ENCODE results near the gene HCST. TPM values are rescaled to one million over a fixed set of nuclear protein-coding genes. Genes with fewer than 3 reads are reported as not detected.

HCST gene
- total and polyA plus RNA-seq, 2 of the 4 experiments (the other 2 are of a cell fraction) = 1.5 TPM; not detected in 1

DNA sequence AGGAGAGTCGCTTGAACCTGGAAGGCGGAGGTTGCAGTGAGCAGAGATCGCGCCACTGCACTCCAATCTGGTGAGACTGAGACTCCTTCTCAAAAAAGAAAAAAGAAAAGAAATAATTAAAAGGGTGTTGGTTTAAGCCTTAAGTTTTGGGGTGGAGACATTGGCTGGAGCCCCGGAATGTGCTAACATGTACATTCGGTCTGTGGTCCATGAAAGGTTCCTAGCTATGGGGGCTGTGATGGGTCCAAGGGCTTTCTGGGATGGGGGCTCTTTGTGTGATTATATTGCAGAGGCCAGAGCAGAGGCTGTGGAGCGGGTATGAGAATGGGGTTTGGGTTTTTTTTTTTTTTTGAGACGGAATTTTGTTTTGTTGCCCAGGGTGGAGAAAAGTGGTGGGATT is 16.4 kb upstream of the HCST start:
- Histone ChIP-seq H4K91ac (ENCODE audit: insufficient read depth, low read depth, low read length) (no peak overlapping the region), H3K23ac (ENCODE audit: low read depth, low read length) (no peak overlapping the region), H3K9me3 (ENCODE audit: control insufficient read depth, insufficient read depth, low read length) (no peaks in the 10 kb centered on the region), H3K79me1 (ENCODE audit: low read depth in 1 of 2, low read length in 2 of 2) (peaks cover 0 to 3% of the 10 kb centered on the region in 2 experiments; a peak in 1 of 4 replicates), H3K27ac (ENCODE audit: insufficient read depth, low read length) (no peak overlapping the region), H4K5ac (ENCODE audit: low read depth, low read length) (no peak overlapping the region), H3K36me3 (ENCODE audit: control insufficient read depth, insufficient read depth, low read length) (peaks cover 29% of the 10 kb centered on the region), H3K9me1 (ENCODE audit: insufficient read depth, low read length) (no peaks in the 10 kb centered on the region), H2AK5ac (ENCODE audit: low read depth, low read length) (no peak overlapping the region), H2BK15ac (ENCODE audit: low read depth, low read length) (no peak overlapping the region), H3K4me2 (ENCODE audit: low read depth, low read length) (no peak overlapping the region), H3K56ac (ENCODE audit: extremely low read depth, insufficient read depth, low read length) (no peak overlapping the region), H3K18ac (ENCODE audit: low read depth, low read length) (no peak overlapping the region), H2AK9ac (replicated peaks; ENCODE audit: low read depth, low read length, poor library complexity) (no peak overlapping the region), H3K4ac (ENCODE audit: low read depth, low read length) (no peak overlapping the region), H4K8ac (ENCODE audit: low read depth in 2 of 2, low read length in 2 of 2) (no peak overlapping the region), H3K9ac (ENCODE audit: low read depth, low read length) (no peak overlapping the region), H3K4me1 (ENCODE audit: control insufficient read depth, insufficient read depth, low read length) (no peaks in the 10 kb centered on the region), H2BK20ac (ENCODE audit: low read depth, low read length) (no peak overlapping the region), H3K27me3 (ENCODE audit: control insufficient read depth, insufficient read depth, low read length) (no peaks in the 10 kb centered on the region), H2BK5ac (ENCODE audit: low read depth, low read length, poor library complexity, severe bottlenecking) (no peak overlapping the region), H4K20me1 (ENCODE audit: insufficient read depth, low read length) (no peaks in the 10 kb centered on the region; the same call in 1 of the 2 replicates), H2BK120ac (ENCODE audit: low read depth, low read length) (no peak overlapping the region), H2AFZ (replicated peaks; ENCODE audit: low read length, poor library complexity) (no peak overlapping the region), H3K4me3 (ENCODE audit: insufficient read depth, low read depth, low read length) (no peak overlapping the region), H3K14ac (replicated peaks; ENCODE audit: low read depth, low read length) (no peak overlapping the region)
- TF ChIP-seq CEBPB (IDR thresholded peaks at IDR 0.05; ENCODE audit: low read depth, low read length) (no peak), FOS (IDR thresholded peaks at IDR 0.05; ENCODE audit: low read depth, low read length) (no peak), NFE2L2 (IDR thresholded peaks at IDR 0.05; ENCODE audit: low read depth, low read length) (no peak), BHLHE40 (IDR thresholded peaks at IDR 0.05; ENCODE audit: low read depth, low read length) (no peak), RAD21 (IDR thresholded peaks at IDR 0.05; ENCODE audit: low read length) (no peak), RFX5 (IDR thresholded peaks at IDR 0.05; ENCODE audit: low read depth, low read length) (no peak), MXI1 (IDR thresholded peaks at IDR 0.05; ENCODE audit: borderline replicate concordance, low read depth, low read length) (no peak), MAZ (IDR thresholded peaks at IDR 0.05; ENCODE audit: borderline replicate concordance, low read depth, low read length) (no peak), POLR2A (IDR thresholded peaks at IDR 0.05; ENCODE audit: low read depth, low read length) (no peak), SMC3 (IDR thresholded peaks at IDR 0.05; ENCODE audit: low read depth, low read length) (no peak), MAFK (IDR thresholded peaks at IDR 0.05; ENCODE audit: low read depth, low read length) (no peak), ELK1 (IDR thresholded peaks at IDR 0.05; ENCODE audit: borderline replicate concordance, low read depth, low read length) (no peak), RCOR1 (IDR thresholded peaks at IDR 0.05; ENCODE audit: insufficient replicate concordance, low read length) (no peak), CTCF (conservative IDR thresholded peaks at IDR 0.05; ENCODE audit: low read depth, low read length) (no peak), CHD1 (IDR thresholded peaks at IDR 0.05; ENCODE audit: low read depth, low read length) (no peak)
- TF ChIP-seq, protein P1, sequence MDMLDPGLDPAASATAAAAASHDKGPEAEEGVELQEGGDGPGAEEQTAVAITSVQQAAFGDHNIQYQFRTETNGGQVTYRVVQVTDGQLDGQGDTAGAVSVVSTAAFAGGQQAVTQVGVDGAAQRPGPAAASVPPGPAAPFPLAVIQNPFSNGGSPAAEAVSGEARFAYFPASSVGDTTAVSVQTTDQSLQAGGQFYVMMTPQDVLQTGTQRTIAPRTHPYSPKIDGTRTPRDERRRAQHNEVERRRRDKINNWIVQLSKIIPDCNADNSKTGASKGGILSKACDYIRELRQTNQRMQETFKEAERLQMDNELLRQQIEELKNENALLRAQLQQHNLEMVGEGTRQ (IDR thresholded peaks at IDR 0.05; ENCODE audit: low read depth, low read length) = no peak
- ChIA-PET POLR2A (ENCODE audit: unreplicated experiment) (no interaction called here), CTCF (interaction anchor here (0.6 kb wide), 1 partner anchor 66 kb away, joined by 3 read pairs; no protein-coding TSS in a partner anchor)
- dilution Hi-C loops (cut with HindIII; ENCODE audit: low sequenced_read_pairs, unreplicated experiment) = no loop called here
- in situ Hi-C loops (cut with MboI; ENCODE audit: low sequenced_read_pairs) = loop anchor here (5.0 kb wide), 1 partner anchor 46 kb away; no protein-coding TSS in a partner anchor
- ATAC-seq (ENCODE audit: low read depth) = no peak
- no TSS peak for BruUV-seq (replicated peaks)
- no peak for DNase-seq
- WGBS, 2 experiments (ENCODE audit: extremely low coverage in 2 of 2, insufficient read length in 1 of 2) = 92% methylated on average over 2 of the region's 8 CpGs; no CpG with 5 or more reads in 1 of the 2 experiments
- intact Hi-C loops (cut with micrococcal nuclease) = no loop called here

Measured in IMR-90 (cell line).